Measurements from ENCODE around the gene ANKLE2. TPM values are rescaled to one million over a fixed set of nuclear protein-coding genes. Genes with fewer than 3 reads are reported as not detected.

The ANKLE2 gene
- total RNA-seq, 2 experiments from 2014 or later: 112 to 123 TPM

DNA sequence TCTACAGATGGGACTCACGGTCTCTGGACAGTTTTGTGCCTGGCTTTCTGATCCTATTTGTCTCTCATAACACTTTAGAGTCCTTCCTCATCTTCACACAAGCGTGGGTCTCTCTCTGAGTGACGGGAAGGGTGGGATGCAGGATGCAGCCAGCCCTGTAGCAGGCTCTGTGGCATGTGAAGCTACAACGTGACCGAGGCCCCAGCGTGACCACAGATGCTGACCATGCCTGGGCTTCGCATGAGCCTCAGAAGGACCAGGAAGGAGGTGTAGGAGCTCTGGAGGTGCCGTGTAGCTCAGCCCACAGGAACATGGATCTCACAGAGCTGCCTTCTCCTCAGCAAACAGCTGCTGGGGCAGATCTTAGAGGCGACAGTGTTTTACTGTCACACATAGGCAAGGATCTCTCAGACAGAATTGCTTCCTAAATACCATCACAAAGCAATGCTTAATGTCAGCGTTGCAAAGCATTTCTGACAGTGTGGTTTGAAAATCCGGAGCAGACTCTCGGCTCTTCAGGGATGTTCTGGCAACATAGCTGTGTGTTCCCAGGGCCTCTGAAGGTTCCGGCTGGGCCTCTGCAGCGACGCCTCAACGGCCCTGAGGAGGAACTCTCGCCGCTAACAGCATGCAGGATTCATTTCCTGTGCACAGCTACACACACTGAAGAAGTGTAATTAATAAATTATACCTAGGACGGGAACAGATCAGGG, 21.9 kb downstream of the ANKLE2 start:
- DNase-seq: no peak
- intact Hi-C loops (cut with micrococcal nuclease): no loop called here
- H3K36me3 Mint-ChIP-seq: peaks cover 73% of the 10 kb centered on the region
- H3K27me3 Mint-ChIP-seq: no peaks in the 10 kb centered on the region
- CTCF ChIA-PET: interaction anchor here (0.9 kb wide), 1 partner anchor 28 kb away, joined by 3 read pairs; no protein-coding TSS in a partner anchor
- peaks cover 9% of the 10 kb centered on the region for H3K4me1 Mint-ChIP-seq (ENCODE audit: low read depth)
- POLR2A ChIA-PET: interaction anchor here (0.6 to 1.1 kb wide), 2 partner anchors 9 to 39 kb away, joined by 3 to 4 read pairs; no protein-coding TSS in a partner anchor
- no peak overlapping the region for H3K27ac Mint-ChIP-seq
- H3K4me3 Mint-ChIP-seq: no peak overlapping the region
- H3K9me3 Mint-ChIP-seq: no peaks in the 10 kb centered on the region

DNA sequence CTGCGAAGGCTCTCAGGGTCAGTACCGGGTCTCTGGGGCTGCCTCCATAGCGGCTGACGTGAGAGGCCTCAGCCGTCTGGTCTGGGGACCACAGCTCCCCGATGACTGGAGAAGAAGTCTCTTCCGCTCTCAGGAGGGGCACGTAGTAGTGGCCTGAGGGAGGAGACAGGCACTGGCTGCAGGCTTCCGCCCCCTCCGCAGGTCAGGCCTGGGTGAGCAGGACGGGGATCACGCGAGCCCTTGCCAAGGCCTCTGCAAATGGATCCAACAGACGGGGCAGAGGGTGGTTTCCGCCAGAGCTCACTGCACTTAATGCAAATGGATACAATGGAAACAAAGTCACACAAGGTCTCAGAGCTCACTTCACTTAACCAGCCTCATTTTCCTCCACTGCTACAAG, 24.7 kb downstream of the ANKLE2 start:
- no peaks in the 10 kb centered on the region for H3K4me1 Mint-ChIP-seq (ENCODE audit: low read depth)
- no peaks in the 10 kb centered on the region for H3K27me3 Mint-ChIP-seq
- peaks cover 76% of the 10 kb centered on the region for H3K36me3 Mint-ChIP-seq
- H3K9me3 Mint-ChIP-seq: no peaks in the 10 kb centered on the region
- no peak overlapping the region for H3K27ac Mint-ChIP-seq
- DNase-seq: no peak
- intact Hi-C loops (cut with micrococcal nuclease): no loop called here
- no peak overlapping the region for H3K4me3 Mint-ChIP-seq
- ChIA-PET CTCF (no interaction called here), POLR2A (no interaction called here)

DNA sequence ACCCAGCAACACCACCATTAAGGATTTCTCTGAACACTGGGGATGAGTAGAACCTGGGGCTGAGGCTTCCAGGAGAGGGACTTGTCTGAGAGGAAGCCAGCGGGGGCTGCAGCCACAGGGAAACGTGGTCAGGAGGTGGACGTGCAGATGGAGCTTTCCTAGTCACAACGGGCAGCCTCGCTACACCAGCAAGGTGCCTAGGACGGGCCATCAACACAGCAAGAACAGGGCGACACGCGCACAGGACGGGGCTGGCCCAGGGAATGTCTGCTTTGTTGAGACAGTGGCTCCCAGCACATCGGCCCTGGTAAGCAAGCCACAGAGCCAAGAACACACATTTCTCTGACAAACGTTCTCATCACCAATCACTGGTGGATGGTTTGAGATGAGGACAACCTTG, 25.3 kb downstream of the ANKLE2 start:
- POLR2A ChIA-PET: no interaction called here
- DNase-seq: no peak
- no peak overlapping the region for H3K27ac Mint-ChIP-seq
- H3K36me3 Mint-ChIP-seq: peaks cover 77% of the 10 kb centered on the region
- H3K4me3 Mint-ChIP-seq: no peak overlapping the region
- no peaks in the 10 kb centered on the region for H3K9me3 Mint-ChIP-seq
- no peaks in the 10 kb centered on the region for H3K4me1 Mint-ChIP-seq (ENCODE audit: low read depth)
- intact Hi-C loops (cut with micrococcal nuclease): no loop called here
- no peaks in the 10 kb centered on the region for H3K27me3 Mint-ChIP-seq
- CTCF ChIA-PET: no interaction called here

DNA sequence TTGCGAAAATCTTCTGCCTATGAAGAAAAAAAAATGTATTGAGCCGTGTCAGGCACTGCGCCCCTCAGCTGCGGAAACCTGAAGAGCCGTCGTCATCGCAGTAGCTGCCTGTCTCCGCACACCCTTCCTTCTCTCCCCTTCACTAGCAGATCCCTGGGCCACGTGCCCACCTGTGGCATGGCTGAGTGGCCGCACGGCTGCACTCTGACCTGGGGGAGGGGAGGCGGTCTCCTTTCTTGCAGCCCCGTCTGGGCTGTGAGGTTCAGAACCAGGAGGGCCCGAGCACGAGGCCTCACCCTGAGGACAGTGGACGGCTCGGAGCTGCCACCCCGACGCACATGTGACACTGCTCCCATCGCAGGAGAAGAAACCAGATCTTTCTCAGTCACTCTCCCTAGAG, 26.1 kb downstream of the ANKLE2 start:
- no peaks in the 10 kb centered on the region for H3K9me3 Mint-ChIP-seq
- no peak overlapping the region for H3K27ac Mint-ChIP-seq
- no peaks in the 10 kb centered on the region for H3K27me3 Mint-ChIP-seq
- intact Hi-C loops (cut with micrococcal nuclease): no loop called here
- H3K36me3 Mint-ChIP-seq: peaks cover 75% of the 10 kb centered on the region
- CTCF ChIA-PET: no interaction called here
- no peak overlapping the region for H3K4me3 Mint-ChIP-seq
- H3K4me1 Mint-ChIP-seq (ENCODE audit: low read depth): no peaks in the 10 kb centered on the region
- no peak for DNase-seq
- POLR2A ChIA-PET: interaction anchor here (1.1 kb wide), 1 partner anchor 24 kb away, joined by 3 read pairs; the partner anchor contains the start of gene PGAM5

DNA sequence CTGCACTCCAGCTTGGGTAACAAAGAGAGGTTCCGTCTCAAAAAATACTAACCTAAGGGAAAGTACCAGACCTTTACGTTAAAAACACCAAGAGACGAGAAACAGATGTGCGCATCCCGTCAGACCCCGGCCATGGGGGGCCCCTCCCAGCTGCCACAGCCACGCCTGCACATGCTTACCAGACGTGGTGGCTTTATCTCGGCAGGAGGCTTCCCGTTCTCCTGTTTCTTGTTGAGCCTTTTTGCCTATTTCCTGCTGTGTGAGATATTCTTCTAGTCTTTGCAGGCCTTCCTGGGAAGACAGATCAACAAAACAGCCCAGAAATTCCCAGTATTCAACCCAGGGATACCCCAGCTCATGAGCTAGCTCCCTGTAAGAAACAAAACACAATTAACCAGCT, 27.4 kb downstream of the ANKLE2 start:
- POLR2A ChIA-PET: interaction anchor here (1.1 to 1.3 kb wide), 2 partner anchors 10 to 23 kb away, joined by 3 read pairs; partner anchors contain the start of gene PGAM5
- H3K4me3 Mint-ChIP-seq: no peak overlapping the region
- no peaks in the 10 kb centered on the region for H3K4me1 Mint-ChIP-seq (ENCODE audit: low read depth)
- peaks cover 76% of the 10 kb centered on the region for H3K36me3 Mint-ChIP-seq
- no peak for DNase-seq
- CTCF ChIA-PET: no interaction called here
- intact Hi-C loops (cut with micrococcal nuclease): no loop called here
- no peak overlapping the region for H3K27ac Mint-ChIP-seq
- H3K27me3 Mint-ChIP-seq: no peaks in the 10 kb centered on the region
- H3K9me3 Mint-ChIP-seq: no peaks in the 10 kb centered on the region

DNA sequence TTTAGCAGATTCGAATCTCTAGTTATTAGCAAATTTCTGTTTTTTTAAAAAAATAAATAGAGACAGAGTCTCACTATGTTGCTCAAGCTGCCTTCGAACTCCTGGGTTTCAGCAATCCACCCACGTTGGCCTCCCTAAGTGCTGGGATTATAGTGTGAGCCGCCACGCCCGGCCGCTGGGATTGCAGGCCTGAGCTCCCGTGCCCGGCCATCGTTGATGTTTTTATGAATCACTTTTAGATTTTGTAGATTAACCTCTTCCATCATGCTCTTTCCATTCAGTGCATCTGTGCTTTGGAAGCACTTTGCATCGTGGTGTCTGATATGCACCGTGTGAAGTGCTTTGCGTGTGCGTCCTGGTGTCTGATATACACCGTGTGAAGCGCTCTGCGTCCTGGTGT, 30.1 kb downstream of the ANKLE2 start:
- POLR2A ChIA-PET: interaction anchor here (1.7 kb wide), 1 partner anchor 19 kb away, joined by 5 read pairs; no protein-coding TSS in a partner anchor
- H3K36me3 Mint-ChIP-seq: peaks cover 82% of the 10 kb centered on the region
- CTCF ChIA-PET: no interaction called here
- H3K27ac Mint-ChIP-seq: no peak overlapping the region
- H3K4me1 Mint-ChIP-seq (ENCODE audit: low read depth): no peaks in the 10 kb centered on the region
- intact Hi-C loops (cut with micrococcal nuclease): no loop called here
- no peak overlapping the region for H3K4me3 Mint-ChIP-seq
- DNase-seq: no peak
- H3K27me3 Mint-ChIP-seq: no peaks in the 10 kb centered on the region
- H3K9me3 Mint-ChIP-seq: no peaks in the 10 kb centered on the region

DNA sequence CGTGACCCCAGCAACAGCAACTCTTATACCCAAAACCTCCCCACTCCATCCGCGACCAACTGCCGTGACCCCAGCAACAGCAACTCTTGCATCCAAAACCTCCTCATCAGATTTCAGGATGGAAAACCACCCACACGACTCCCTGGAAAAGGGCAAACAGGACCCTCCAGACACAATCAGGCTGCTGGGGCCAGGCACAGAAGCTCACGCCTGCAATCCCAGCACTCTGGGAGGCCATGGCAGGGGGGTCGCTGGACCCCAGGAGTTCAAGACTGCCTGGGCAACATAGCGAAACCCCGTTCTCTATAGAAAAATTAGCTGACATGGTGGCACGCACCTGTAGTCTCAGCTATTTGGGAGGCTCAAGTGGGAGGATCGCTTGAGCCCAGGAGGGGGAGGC, 31.3 kb downstream of the ANKLE2 start:
- no peak overlapping the region for H3K4me3 Mint-ChIP-seq
- intact Hi-C loops (cut with micrococcal nuclease): no loop called here
- no peaks in the 10 kb centered on the region for H3K27me3 Mint-ChIP-seq
- no peak overlapping the region for H3K27ac Mint-ChIP-seq
- CTCF ChIA-PET: interaction anchor here (0.6 to 1.1 kb wide), 2 partner anchors 17 to 44 kb away, joined by 3 read pairs; no protein-coding TSS in a partner anchor
- no peaks in the 10 kb centered on the region for H3K9me3 Mint-ChIP-seq
- POLR2A ChIA-PET: interaction anchor here (0.7 to 1.7 kb wide), 2 partner anchors 9 to 20 kb away, joined by 3 to 5 read pairs; no protein-coding TSS in a partner anchor
- no peaks in the 10 kb centered on the region for H3K4me1 Mint-ChIP-seq (ENCODE audit: low read depth)
- peaks cover 83% of the 10 kb centered on the region for H3K36me3 Mint-ChIP-seq
- DNase-seq: no peak

DNA sequence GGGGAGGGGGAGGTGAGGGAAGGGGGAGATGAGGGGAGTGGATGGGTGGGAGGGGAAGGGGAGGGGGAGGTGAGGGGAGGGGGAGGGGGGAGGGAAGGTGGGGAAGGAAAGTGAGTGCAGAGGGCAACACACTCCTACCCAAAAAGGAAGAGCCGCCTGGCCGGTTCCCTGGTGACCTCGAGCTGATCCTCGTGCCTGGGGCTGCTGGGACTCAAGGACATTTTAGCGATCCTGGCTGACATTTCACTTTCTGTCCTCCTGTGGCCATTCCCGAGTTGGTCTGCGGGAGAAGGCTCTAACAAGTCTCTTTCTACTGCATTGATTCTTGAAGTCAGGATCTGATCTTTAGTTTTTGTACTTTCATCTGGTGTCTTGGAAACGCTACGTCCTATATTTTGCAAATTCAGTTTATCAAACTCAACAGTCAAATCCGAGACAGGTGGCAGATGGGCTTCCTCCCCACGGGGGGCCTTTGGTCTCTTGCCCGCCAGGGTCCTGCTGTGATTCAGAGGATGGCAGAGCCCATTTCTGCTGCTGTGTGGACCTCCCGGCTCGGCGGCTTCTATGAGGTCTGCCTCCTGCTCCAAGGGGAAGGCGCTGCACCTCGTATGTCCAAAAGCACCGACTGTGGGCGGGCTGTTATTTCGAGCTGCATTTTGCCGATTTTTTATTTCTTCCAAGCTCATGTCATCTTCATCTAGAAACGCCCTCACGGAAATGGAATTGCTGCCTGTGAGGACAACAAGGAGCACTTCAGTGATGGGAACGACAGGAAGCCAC, 31.9 kb downstream of the ANKLE2 start:
- Mint-ChIP-seq H3K27me3 (no peaks in the 10 kb centered on the region), H3K4me1 (ENCODE audit: low read depth) (no peaks in the 10 kb centered on the region), H3K4me3 (no peak overlapping the region), H3K36me3 (peaks cover 82% of the 10 kb centered on the region), H3K9me3 (no peaks in the 10 kb centered on the region), H3K27ac (peak overlapping the region; percentile 57)
- CTCF ChIA-PET: interaction anchor here (1.1 kb wide), 1 partner anchor 17 kb away, joined by 3 read pairs; no protein-coding TSS in a partner anchor
- POLR2A ChIA-PET: no interaction called here
- intact Hi-C loops (cut with micrococcal nuclease): no loop called here
- no peak for DNase-seq

DNA sequence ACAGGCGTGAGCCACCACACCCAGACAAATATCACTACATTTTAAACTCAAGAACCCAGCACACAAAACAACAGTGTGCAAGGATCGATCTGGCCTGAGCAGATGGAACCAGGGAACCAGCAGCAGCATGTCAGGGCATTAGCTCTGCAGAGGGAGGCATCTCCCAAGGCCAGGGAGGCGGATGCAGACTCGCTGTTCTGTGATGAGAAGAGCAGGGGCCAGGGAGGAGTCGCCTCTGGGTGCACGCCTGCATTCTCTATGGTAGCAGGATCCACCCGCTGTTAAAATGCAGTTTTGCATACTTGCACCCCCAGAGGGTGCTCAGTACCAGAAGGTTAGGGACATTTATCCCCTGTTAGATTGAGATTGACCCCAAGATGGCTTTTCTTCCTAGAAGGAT, 33.1 kb downstream of the ANKLE2 start:
- Mint-ChIP-seq H3K9me3 (no peaks in the 10 kb centered on the region), H3K4me3 (no peak overlapping the region), H3K27me3 (no peaks in the 10 kb centered on the region), H3K4me1 (ENCODE audit: low read depth) (no peaks in the 10 kb centered on the region), H3K27ac (no peak overlapping the region), H3K36me3 (peaks cover 78% of the 10 kb centered on the region)
- POLR2A ChIA-PET: no interaction called here
- intact Hi-C loops (cut with micrococcal nuclease): no loop called here
- CTCF ChIA-PET: no interaction called here
- no peak for DNase-seq

DNA sequence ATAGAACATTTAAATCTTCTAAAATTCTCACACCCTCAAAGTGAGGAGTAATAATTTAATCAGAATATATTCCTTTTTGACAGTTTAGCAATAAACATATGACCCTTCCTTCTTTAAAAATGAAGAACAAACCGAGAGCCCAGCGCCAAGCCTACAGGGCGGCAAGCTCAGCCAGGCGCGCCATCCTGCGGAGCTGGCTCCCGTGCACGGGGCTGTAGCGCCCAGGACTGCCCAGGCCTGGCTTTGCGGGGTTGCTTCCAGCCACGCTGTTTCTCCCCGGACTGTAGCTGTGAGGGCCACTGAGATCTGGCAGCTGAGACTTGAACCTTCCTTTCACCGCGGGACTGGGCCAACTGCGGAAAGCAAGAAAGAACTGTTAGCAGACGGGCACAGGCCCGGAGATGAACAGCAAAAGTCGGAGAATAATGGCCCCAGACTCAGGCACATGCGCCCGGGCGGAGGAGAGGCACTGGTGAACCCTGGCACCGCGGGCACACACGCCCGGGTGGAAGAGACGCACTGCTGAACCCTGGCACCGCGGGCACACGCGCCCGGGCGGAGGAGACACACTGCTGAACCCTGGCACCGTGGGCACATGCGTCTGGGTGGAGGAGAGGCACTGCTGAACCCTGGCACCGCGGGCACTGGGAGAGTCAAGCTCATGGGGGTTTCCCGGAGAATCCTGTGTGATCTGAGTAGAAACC, 34.4 kb downstream of the ANKLE2 start:
- intact Hi-C loops (cut with micrococcal nuclease): no loop called here
- H3K4me3 Mint-ChIP-seq: no peak overlapping the region
- no peak overlapping the region for H3K27ac Mint-ChIP-seq
- DNase-seq: no peak
- ChIA-PET CTCF (no interaction called here), POLR2A (interaction anchor here (0.5 kb wide), 1 partner anchor 113 kb away, joined by 5 read pairs; no protein-coding TSS in a partner anchor)
- H3K4me1 Mint-ChIP-seq (ENCODE audit: low read depth): no peaks in the 10 kb centered on the region
- H3K36me3 Mint-ChIP-seq: peaks cover 72% of the 10 kb centered on the region
- no peaks in the 10 kb centered on the region for H3K27me3 Mint-ChIP-seq
- no peaks in the 10 kb centered on the region for H3K9me3 Mint-ChIP-seq

DNA sequence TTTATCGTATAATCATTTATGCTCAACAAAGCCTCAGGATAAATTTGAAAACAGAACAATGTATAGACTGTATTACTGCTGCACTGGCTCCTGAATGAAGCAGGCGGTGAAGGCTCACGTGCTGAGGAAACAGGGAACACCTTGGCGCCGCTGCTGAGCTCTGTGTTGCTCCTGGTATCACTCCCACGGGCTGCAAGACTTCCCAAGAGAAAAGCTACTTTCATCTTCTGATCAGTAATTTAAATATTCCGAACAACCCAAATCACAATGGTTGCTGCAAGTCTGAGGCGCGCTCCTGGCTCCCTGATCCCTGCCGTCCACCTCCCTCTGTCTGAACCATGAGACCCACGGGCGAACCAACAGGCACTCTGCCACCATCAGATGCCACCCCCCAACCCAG, 35.2 kb downstream of the ANKLE2 start:
- ChIA-PET POLR2A (interaction anchor here (0.5 kb wide), 1 partner anchor 113 kb away, joined by 5 read pairs; no protein-coding TSS in a partner anchor), CTCF (no interaction called here)
- Mint-ChIP-seq H3K9me3 (no peaks in the 10 kb centered on the region), H3K4me3 (no peak overlapping the region), H3K27ac (no peak overlapping the region), H3K36me3 (peaks cover 70% of the 10 kb centered on the region), H3K27me3 (no peaks in the 10 kb centered on the region), H3K4me1 (ENCODE audit: low read depth) (no peaks in the 10 kb centered on the region)
- no peak for DNase-seq
- intact Hi-C loops (cut with micrococcal nuclease): no loop called here

All from activated CD4-positive, alpha-beta memory T cell treated with anti-CD3 and anti-CD28 coated beads for 36 hours (primary cell).